H1 (cell line): Measurements from ENCODE around the gene IL17D. TPM values are rescaled to one million over a fixed set of nuclear protein-coding genes. Genes with fewer than 3 reads are reported as not detected.

Experiments
- BRCA1 ChIP-seq: IDR thresholded peaks from 2 replicates; pipeline ENCODE4 v1.6.1; 2012; ENCODE audit warnings: low read depth, low read length, improper control_type of control experiment
- CEBPB ChIP-seq: IDR thresholded peaks from 2 replicates; pipeline ENCODE4 v1.6.1; 2012; ENCODE audit warnings: low read depth, low read length
- FOSL1 ChIP-seq: IDR thresholded peaks from 2 replicates; pipeline ENCODE4 v1.6.1; 2011; ENCODE audit warnings: mild to moderate bottlenecking, low read depth, low read length, moderate library complexity; ENCODE audit not compliant: insufficient read depth
- JUN ChIP-seq: IDR thresholded peaks from 2 replicates; pipeline ENCODE4 v1.6.1; 2011; ENCODE audit warnings: low read depth, mild to moderate bottlenecking, improper control_type of control experiment, low read length
- MAFK ChIP-seq: IDR thresholded peaks from 2 replicates; pipeline ENCODE4 v1.6.1; 2012; ENCODE audit warnings: low read depth, mild to moderate bottlenecking, improper control_type of control experiment, low read length
- RXRA ChIP-seq: IDR thresholded peaks from 2 replicates; pipeline ENCODE4 v1.6.1; 2011; ENCODE audit warnings: low read depth, mild to moderate bottlenecking, low read length, moderate library complexity; ENCODE audit not compliant: insufficient read depth
- SP4 ChIP-seq: IDR thresholded peaks from 2 replicates; pipeline ENCODE4 v1.6.1; 2012; ENCODE audit warnings: low read length, inconsistent platforms
- SUZ12 ChIP-seq: fragments of 200-600 bp; sonication (generic); IDR thresholded peaks from 2 replicates; pipeline ENCODE4 v1.6.1; 2012; ENCODE audit warnings: mild to moderate bottlenecking, inconsistent platforms, low read length, moderate library complexity, mixed read lengths
- TAF7 ChIP-seq: optimal IDR thresholded peaks from 2 replicates; pipeline ENCODE3; 2011; ENCODE audit warnings: low read depth, mild to moderate bottlenecking, inconsistent platforms, low read length, moderate library complexity, borderline replicate concordance
- polyA plus RNA-seq, 7 experiments: library from polyadenylated mRNA; depleted of rRNA in 3 of 7; stranded (reverse) in 5 of 7; unstranded in 2 of 7; fragments of >200 nt in 5 of 7; fragments of 200-250 nt in 2 of 7; gene quantifications; 1 replicate in 5 of 7; 2 replicates in 1 of 7; 4 replicates in 1 of 7; pipeline versions ENCODE4 v1.2.1 to v1.2.3, GENCODE V29; 2011 to 2013; ENCODE audit warnings: missing spikeins in 2 of 7, mixed read lengths in 2 of 7
- total RNA-seq: library from RNA; stranded (reverse); fragmentation: NEBNext Ultra II Directional; extraction: Animal tissue kit (Norgen Biotek cat#: 25700); gene quantifications from 2 replicates; pipeline ENCODE4 v1.2.1, GENCODE V29; 2021
- TF ChIP-seq, protein P1 (sequence below): fragments of 300-600 bp; sonication (generic); IDR thresholded peaks from 2 replicates; pipeline ENCODE4 v1.7.1; 2012; ENCODE audit warnings: low read length, moderate library complexity, mild to moderate bottlenecking, inconsistent platforms; ENCODE audit not compliant: insufficient replicate concordance
- TF ChIP-seq, protein P2 (sequence below): IDR thresholded peaks from 2 replicates; pipeline ENCODE4 v1.6.1; 2011; ENCODE audit warnings: low read length, improper control_type of control experiment

IL17D gene
- total and polyA plus RNA-seq, 2 of the 8 experiments (the other 6 are each of a cell fraction or from before 2014, with no cell fraction given) = 0.56 to 0.59 TPM

- TF ChIP-seq, protein P1, sequence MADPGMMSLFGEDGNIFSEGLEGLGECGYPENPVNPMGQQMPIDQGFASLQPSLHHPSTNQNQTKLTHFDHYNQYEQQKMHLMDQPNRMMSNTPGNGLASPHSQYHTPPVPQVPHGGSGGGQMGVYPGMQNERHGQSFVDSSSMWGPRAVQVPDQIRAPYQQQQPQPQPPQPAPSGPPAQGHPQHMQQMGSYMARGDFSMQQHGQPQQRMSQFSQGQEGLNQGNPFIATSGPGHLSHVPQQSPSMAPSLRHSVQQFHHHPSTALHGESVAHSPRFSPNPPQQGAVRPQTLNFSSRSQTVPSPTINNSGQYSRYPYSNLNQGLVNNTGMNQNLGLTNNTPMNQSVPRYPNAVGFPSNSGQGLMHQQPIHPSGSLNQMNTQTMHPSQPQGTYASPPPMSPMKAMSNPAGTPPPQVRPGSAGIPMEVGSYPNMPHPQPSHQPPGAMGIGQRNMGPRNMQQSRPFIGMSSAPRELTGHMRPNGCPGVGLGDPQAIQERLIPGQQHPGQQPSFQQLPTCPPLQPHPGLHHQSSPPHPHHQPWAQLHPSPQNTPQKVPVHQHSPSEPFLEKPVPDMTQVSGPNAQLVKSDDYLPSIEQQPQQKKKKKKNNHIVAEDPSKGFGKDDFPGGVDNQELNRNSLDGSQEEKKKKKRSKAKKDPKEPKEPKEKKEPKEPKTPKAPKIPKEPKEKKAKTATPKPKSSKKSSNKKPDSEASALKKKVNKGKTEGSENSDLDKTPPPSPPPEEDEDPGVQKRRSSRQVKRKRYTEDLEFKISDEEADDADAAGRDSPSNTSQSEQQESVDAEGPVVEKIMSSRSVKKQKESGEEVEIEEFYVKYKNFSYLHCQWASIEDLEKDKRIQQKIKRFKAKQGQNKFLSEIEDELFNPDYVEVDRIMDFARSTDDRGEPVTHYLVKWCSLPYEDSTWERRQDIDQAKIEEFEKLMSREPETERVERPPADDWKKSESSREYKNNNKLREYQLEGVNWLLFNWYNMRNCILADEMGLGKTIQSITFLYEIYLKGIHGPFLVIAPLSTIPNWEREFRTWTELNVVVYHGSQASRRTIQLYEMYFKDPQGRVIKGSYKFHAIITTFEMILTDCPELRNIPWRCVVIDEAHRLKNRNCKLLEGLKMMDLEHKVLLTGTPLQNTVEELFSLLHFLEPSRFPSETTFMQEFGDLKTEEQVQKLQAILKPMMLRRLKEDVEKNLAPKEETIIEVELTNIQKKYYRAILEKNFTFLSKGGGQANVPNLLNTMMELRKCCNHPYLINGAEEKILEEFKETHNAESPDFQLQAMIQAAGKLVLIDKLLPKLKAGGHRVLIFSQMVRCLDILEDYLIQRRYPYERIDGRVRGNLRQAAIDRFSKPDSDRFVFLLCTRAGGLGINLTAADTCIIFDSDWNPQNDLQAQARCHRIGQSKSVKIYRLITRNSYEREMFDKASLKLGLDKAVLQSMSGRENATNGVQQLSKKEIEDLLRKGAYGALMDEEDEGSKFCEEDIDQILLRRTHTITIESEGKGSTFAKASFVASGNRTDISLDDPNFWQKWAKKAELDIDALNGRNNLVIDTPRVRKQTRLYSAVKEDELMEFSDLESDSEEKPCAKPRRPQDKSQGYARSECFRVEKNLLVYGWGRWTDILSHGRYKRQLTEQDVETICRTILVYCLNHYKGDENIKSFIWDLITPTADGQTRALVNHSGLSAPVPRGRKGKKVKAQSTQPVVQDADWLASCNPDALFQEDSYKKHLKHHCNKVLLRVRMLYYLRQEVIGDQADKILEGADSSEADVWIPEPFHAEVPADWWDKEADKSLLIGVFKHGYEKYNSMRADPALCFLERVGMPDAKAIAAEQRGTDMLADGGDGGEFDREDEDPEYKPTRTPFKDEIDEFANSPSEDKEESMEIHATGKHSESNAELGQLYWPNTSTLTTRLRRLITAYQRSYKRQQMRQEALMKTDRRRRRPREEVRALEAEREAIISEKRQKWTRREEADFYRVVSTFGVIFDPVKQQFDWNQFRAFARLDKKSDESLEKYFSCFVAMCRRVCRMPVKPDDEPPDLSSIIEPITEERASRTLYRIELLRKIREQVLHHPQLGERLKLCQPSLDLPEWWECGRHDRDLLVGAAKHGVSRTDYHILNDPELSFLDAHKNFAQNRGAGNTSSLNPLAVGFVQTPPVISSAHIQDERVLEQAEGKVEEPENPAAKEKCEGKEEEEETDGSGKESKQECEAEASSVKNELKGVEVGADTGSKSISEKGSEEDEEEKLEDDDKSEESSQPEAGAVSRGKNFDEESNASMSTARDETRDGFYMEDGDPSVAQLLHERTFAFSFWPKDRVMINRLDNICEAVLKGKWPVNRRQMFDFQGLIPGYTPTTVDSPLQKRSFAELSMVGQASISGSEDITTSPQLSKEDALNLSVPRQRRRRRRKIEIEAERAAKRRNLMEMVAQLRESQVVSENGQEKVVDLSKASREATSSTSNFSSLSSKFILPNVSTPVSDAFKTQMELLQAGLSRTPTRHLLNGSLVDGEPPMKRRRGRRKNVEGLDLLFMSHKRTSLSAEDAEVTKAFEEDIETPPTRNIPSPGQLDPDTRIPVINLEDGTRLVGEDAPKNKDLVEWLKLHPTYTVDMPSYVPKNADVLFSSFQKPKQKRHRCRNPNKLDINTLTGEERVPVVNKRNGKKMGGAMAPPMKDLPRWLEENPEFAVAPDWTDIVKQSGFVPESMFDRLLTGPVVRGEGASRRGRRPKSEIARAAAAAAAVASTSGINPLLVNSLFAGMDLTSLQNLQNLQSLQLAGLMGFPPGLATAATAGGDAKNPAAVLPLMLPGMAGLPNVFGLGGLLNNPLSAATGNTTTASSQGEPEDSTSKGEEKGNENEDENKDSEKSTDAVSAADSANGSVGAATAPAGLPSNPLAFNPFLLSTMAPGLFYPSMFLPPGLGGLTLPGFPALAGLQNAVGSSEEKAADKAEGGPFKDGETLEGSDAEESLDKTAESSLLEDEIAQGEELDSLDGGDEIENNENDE = no peak
- TF ChIP-seq SUZ12 (no peak), TAF7 (no peak), BRCA1 (no peak), RXRA (no peak), SP4 (no peak), CEBPB (no peak), FOSL1 (no peak), MAFK (no peak), JUN (no peak)
- TF ChIP-seq, protein P2, sequence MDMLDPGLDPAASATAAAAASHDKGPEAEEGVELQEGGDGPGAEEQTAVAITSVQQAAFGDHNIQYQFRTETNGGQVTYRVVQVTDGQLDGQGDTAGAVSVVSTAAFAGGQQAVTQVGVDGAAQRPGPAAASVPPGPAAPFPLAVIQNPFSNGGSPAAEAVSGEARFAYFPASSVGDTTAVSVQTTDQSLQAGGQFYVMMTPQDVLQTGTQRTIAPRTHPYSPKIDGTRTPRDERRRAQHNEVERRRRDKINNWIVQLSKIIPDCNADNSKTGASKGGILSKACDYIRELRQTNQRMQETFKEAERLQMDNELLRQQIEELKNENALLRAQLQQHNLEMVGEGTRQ = no peak
These were observed 23.6 kb upstream of the IL17D start (continued) for GRCh38 chr13:20679879-20680278.
